Right lobe of liver (tissue), 4 donors: ENCODE data around the gene MDFIC2.

Source experiments
- POLR2A ChIP-seq: fragments of 450-650 bp; IDR thresholded peaks from one replicate; pipeline ENCODE4 v1.6.1; 2017; ENCODE audit warnings: antibody characterized with exemption, mild to moderate bottlenecking
- TF ChIP-seq, protein P1 (sequence below), 4 donors: fragments of 200-600 bp in 3 of 4; fragments of 450-650 bp in 1 of 4; IDR thresholded peaks; one replicate each; pipeline versions ENCODE4 v1.5.1 to v1.8.0; 2016 to 2022; ENCODE audit warnings: antibody characterized with exemption in 4 of 4, mild to moderate bottlenecking in 2 of 4
- donor health status: DM: no; HTN: no; CAD: no.
- donor health status: DM: no; HTN: no; CAD: no.
- donor health status: DM: no; HTN: yes; CAD: no.

DNA sequence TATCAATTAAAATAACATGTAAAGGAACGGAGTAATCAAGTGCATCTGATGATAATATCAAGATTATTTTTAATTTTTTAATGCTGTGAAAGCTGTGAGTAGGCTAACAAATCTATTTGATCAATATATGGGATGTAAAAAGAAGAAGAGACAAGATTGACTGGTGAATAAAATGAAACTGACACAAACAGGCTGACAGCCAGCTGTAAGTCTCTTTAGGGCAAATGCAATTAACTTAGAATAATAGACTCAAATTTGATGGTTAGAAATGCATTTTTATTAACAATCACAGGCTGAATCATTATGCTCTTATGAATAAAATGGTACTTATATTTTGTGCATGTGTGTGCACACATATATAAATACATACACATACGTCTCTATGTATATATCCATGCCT, 68.0 kb downstream of the MDFIC2 start:
- TF ChIP-seq, protein P1, sequence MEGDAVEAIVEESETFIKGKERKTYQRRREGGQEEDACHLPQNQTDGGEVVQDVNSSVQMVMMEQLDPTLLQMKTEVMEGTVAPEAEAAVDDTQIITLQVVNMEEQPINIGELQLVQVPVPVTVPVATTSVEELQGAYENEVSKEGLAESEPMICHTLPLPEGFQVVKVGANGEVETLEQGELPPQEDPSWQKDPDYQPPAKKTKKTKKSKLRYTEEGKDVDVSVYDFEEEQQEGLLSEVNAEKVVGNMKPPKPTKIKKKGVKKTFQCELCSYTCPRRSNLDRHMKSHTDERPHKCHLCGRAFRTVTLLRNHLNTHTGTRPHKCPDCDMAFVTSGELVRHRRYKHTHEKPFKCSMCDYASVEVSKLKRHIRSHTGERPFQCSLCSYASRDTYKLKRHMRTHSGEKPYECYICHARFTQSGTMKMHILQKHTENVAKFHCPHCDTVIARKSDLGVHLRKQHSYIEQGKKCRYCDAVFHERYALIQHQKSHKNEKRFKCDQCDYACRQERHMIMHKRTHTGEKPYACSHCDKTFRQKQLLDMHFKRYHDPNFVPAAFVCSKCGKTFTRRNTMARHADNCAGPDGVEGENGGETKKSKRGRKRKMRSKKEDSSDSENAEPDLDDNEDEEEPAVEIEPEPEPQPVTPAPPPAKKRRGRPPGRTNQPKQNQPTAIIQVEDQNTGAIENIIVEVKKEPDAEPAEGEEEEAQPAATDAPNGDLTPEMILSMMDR (IDR thresholded peaks at IDR 0.05), result no peak
- TF ChIP-seq POLR2A, result no peak
